ENCODE measurements around the gene MAPK1.
"Not testable (repeated sequence)": the region's sequence is repeated elsewhere in the genome, so short reads cannot be mapped to it uniquely, and the experiment has no call there.

Gene MAPK1

DNA sequence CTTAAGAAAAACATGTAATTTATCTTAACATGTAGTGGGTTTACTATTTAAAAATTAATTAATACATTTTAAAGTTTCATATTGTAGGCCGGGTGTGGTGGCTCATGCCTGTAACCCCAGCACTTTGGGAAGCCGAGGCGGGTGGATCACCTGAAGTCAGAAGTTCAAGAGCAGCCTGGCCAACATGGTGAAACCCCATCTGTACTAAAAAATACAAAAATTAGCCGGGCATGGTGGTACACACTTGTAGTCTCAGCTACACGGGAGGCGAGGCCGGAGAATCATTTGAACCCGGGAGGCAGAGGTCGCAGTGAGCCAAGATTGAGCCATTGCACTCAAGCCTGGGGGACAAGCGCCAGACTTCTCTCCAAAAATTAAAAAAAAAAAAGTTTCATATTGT, 73.7 kb downstream of the MAPK1 start:
- in situ Hi-C loops (cut with MboI; ENCODE audit: low sequenced_read_pairs) = not testable (repeated sequence)

DNA sequence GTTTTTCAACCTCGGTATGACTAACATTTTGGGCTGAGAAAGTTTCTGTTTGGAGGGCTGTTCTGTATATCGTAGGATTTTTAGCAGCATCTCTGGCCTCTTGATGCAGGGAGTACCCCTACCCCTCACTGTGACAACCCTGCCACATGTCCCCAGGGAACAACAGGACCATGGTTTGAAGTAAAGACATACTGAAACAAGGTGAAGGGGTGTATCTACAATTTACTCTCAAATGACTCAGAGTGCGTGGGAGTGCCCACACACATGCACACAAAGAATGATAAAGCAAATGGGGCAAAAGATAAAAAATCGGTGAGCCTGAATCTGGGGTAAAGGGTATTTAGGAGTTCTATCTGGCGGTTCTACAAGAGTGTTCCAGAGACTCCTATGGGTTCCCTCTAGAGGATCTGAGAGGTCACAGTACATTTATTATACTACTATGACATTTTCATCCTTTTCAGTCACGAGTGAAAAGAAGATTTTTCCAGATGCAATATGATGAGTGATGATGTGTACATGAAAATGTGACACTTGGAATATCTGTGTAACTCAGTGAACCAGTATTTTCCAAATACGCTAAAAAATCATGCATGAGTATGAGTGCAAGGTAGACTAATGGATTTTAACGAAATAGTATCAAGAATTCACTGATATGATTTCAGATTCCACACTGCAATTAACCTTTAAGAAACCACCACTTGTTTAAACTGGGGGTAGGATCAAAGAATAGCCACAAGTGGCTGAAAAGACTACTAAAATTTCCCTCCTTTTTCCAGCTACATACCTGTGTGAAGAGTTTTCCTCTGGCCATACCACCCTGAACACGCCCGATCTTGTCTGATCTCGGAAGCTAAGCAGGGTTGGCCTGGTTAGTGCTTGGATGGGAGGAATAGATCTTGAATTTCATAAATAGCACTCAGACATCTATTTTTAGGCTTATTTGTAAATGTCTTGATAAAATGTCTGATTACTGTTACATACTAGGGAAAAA, 75.5 kb downstream of the MAPK1 start:
- in situ Hi-C loops (cut with MboI; ENCODE audit: low sequenced_read_pairs) = no loop called here

DNA sequence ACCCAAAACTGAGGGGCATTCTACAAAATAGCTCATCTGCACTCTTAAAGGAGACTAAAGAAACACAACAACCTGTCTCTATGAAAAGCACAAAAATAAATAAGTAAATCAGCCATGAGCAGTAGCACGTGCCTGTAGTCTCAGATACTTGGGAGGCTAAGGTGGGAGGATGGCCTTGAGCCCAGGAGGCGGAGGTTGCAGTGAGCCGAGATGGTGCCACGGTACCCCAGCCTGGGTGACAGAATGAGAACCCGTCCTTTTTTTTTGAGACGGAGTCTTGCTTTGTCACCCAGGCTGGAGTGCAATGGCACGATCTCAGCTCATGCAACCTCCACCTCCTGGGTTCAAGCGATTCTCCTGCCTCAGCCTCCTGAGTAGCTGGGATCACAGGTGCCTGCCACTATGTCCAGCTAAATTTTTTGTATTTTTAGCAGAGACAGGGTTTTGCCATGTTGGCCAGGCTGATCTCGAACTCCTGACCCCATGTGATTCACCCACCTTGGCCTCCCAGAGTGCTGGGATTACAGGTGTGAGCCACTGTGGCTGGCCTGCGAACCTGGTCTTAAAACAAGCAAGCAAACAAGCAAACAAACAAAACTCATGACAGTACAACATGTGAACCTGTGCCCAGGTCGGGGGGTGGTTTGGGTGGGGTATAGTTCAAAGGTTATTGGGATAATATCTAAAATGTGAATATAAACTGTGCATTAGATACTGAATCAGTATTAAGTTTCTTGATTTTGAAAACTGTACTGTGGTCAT, 76.4 kb downstream of the MAPK1 start:
- in situ Hi-C loops (cut with MboI; ENCODE audit: low sequenced_read_pairs) = not testable (repeated sequence)

DNA sequence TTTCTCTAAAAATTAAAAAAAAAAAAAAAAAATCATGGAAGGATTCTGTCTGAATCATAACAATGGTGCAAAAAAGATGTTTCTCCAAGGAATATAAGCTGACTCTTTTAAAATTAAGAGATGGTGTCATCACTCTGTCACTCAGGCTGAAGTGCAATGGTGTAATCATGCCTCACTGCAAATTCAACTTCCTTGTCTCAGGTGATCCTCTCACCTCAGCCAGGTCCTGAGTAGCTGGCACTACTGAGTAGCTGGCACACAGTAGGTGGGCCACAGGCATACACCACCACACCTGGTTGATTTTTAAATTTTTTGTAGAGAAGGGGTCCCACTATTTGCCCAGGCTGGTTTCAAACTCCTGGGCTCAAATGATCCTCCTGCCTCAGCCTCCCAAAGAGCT, 77.1 kb downstream of the MAPK1 start:
- in situ Hi-C loops (cut with MboI; ENCODE audit: low sequenced_read_pairs) = no loop called here

DNA sequence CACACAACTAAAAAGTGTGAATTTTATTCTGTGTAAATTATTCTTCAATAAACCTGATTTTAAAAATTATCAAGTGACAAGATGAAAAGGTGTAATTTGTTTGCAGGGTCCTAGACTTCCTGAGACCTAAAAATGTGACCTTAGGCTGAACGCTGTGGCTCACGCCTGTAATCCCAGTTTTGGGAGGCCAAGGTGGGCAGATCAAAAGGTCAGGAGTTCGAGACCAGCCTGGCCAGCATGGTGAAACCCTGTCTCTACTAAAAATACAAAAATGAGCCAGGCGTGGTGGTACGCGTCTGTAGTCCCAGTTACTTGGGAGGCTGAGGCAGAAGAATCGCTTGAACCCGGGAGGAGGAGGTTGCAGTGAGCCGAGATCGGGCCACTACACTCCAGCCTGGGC, 79.9 kb downstream of the MAPK1 start:
- in situ Hi-C loops (cut with MboI; ENCODE audit: low sequenced_read_pairs) = not testable (repeated sequence)

DNA sequence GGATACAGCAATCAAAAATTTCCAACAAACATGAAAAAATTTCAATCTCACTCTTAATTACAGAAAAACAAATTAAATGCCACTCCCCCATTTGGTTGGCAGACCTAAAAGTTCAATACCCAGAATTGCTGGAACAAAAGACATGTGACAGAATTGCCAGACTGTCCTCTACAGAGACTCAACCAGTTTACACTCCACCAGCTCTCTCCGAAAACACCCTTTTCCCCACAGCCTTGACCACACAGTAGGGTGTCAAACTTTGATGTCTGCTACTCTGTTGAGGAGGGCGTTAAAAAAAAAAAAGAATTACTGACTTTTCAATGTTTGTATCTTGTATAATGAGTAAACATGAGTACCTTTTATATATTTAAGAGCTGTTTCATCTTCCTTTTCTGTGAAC, 87.2 kb downstream of the MAPK1 start:
- in situ Hi-C loops (cut with MboI; ENCODE audit: low sequenced_read_pairs) = no loop called here

DNA sequence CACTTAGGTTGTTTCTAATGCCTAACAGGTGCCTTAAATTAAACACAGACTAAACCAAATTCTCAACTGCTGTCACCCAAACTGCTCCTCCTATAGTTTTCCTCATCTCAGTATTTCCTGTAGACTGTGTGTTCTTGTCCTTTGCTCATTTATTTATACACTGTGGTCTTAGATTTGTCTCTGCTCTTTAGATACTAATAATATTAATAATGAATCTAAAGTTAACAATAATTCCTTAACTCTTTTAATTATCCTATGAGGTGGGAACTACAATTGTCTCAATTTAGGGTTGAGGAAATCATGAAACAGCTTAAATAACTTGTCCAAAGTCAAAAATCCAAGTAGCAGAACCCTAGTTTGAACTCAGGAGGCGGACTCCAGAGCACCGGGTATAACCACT, 88.0 kb downstream of the MAPK1 start:
- in situ Hi-C loops (cut with MboI; ENCODE audit: low sequenced_read_pairs) = no loop called here

DNA sequence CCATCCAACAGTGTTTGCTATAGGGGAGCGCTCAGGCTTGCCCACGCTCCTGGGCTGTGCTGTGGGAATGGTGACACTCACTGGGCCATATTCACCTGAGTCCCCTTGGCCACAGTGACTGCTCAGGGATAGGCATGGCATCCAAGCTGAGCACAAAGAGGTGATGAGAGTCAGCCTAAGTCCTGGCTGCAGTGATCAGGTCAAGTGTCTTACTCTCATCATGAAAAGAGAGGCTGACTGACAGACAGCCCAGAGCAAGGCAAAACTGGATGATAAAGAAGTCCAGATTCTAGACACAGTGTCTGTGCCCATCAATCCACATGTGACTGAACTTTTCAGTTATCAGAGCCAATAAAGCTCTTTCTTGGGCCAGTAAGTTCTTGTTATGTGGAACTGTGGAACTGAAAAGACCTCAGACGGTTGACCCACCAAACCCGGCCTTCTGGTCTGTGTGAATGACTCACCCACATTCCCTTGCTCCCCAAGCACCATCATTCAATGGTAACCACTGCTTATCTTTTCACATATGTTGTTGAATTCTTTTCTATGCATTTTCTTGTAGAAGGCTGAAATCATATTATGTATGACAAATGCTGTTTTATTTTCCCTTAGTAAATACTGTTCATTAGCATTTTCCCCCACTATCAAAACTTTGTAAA, 88.6 kb downstream of the MAPK1 start:
- in situ Hi-C loops (cut with MboI; ENCODE audit: low sequenced_read_pairs) = no loop called here

DNA sequence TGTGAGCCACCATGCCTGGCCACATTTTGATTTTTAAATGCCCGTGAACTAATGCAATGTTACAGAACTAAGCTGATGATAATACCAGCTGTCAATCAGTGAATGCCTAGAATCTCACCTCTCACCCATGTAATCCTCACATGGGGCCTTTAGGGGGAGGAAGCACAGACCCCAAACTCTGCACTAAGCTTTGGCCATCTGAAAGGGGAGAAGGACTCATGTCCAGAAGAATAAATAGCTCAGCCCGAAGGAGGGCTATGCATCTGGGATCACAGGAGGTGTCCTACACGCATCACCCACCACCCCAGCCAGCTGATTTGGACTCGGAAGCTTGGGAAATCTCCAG, 95.8 kb downstream of the MAPK1 start:
- in situ Hi-C loops (cut with MboI; ENCODE audit: low sequenced_read_pairs) = no loop called here

DNA sequence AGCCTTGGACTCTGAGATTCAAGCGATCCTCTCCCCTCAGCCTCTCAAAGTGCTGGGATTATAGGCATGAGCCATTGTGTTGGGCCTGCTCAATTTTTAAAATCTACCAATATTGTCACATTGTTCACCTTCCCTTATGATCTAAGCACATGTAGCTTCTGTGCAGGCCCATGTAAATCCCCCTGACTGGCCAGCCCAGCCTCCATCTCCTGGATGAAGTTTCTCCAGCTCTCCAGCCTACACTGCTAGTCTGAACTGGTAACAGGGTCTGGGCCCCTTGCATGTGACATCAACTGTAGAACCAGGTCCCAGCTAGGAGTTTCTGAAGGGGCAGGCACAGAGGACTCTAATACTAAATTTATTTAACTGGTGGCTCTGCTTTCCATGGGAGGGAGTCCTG, 99.0 kb downstream of the MAPK1 start:
- in situ Hi-C loops (cut with MboI; ENCODE audit: low sequenced_read_pairs) = no loop called here

DNA sequence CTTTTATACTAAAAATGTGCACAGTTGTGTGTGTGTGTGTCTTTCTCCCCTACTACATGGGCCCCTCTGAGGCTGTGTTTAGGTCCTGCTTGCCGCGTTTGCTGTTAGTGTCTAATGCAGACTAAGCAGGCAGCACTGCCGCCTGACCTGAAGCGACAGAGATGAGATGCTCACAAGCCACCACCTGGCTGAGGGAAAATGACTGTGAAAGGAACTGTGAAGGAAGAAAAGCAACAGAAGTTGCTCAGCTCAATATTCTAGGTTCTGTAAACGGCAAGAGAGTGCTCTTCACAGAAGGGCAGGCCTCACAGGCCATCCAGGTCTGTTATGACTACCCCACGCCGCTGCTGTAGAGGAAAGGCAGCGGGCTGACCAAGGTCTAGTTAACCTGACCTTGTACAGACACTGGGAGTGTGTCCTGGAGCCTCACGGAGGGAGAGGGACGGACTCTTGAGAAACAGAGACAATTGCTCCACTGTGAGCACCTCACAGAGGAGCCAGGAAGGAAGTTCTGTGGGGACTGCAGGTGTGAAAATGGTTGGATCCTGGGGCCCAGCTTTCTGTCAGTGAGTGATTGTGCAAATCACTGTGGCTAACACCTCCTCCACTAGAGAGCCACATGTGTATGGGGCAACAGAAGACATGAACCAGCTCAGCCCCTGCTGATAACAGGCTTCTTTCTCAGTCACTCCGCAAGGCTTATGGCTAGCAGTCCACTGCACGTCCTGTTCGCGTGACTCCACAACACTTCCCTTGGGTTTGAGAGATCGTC, 100.6 kb downstream of the MAPK1 start:
- in situ Hi-C loops (cut with MboI; ENCODE audit: low sequenced_read_pairs) = no loop called here

DNA sequence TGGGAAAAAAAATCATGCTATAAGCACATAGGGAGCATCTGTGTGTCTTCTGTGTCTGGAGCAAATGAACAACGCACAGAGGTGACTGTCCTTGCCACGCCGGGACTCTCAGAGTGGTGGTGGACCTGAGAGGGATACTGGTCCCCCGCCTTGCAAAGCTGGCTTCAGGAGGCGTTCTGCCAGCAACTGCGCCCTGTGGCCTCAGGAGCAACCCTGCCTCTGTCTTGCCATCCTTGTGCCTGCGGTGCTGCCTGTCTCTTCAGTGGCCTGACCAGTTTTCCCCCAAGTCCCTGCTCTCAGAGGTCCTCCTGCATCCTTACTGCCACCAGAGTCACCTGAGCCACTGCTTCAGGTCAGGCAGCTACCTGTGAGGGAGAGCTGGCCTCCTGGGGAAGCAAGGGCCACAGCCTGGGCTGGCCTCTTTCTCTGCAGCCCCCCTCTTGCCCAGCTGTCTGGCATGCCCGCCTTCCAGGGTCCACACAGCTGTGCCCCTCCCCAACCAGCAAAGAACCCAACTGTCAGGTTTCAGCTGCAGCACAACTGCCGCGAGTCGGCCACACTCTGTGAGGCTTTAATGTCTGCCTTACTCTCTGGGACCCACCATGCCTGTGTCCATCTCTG, 101.4 kb downstream of the MAPK1 start:
- in situ Hi-C loops (cut with MboI; ENCODE audit: low sequenced_read_pairs) = no loop called here

DNA sequence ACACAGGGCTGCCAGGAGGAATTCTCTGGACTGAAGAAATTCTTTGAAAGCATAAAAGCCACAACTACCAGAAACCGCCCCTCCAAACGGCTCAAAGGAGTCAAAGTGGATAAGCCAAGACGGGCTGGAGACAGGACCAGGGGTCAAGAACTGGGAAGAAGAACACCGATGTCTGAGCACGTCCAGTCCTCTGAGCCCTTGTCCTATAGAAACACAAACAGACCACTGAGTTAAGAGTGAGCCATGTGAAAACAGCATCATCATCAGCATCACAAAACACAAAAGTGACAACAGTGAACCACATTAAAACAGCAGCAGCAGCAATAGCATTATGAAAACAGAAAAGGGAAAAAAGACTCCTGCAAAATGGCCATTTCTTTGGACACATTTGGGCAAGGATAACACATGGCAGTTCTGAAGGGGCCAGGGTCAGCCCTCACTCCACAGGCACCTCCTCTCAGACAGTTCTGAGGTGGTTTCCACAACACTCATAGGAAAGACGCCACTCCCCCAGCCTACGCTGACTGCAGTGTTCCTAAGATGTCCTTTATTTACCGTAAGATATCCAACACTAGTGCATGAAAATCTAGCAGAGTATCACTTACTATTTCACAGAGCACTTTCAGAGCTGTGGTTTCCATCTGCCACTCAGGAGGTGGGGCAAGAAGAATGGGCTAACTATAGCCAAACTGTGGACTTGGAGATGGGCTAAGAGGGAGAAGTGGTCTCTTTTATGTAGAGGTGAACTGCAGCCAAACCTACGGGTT, 103.2 kb downstream of the MAPK1 start:
- in situ Hi-C loops (cut with MboI; ENCODE audit: low sequenced_read_pairs) = no loop called here

DNA sequence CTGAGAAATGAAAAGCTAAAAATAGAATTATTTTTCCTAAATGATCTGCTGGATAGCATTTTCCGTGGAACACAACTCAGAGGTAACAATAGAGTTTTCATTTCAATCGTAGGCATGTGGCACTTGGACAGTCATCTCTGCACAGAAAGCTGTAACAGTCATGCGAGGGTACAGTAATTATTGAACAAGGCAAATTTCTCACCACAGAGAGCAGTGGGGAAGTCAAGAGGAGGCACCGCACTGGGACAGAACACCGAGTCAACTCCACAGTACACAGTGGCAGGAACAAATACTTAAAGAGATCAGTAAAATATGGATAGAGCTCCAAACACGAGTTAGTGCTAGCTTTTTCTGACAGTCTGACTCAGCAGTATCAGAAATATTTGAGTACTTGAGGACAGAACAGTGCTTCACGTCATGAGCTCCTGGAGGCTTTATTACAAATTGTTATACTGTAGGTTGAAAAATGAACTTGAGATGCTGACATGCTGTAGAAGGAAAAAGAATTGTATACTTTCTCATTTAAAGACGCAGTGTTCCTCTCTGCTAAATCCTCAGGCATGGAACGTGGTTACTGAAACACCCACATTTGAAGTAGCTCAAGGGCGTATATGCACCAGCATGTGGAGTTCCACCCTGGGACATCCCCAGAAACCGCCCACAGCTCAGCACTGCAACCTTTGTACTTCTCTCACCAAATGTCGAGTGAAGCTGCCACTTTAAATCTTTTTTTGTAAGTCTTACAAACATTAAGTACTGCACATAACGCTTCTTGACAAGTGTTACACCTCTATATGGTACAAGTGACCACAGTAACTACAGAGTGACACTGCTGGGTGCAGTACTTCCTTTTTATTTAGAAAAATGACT, 104.5 kb downstream of the MAPK1 start:
- in situ Hi-C loops (cut with MboI; ENCODE audit: low sequenced_read_pairs) = no loop called here

DNA sequence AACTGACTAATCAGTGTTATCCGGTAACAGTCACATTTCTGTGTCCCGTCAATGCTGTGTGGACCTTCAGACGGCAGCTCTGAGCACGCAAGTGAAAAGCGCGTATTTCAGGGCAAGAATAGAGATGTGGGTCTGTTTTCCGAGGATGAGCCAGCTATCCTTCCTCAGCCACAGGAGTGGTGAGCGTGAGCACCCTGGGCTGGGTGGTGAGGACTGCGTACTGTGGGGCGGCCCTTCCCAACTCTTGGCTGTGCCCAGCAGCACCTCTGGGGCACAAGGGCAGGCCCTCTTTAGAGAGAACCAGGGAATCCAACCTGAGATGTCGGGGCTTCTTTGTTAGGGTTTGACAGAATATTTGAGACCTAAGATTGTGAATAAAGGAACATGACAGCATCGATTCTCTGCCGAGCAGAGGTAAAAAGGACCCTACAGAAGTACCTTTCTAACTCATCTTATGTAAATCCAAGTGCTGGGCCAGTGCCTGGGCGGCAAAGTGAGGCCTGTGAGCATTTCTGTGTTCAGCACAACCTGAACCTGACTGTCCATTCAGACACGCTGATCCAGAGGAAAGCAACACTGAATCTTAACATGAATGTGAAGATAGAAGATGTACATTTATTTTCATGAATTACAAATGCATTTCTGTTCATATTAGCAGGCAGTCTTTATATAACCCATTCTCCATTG, 105.3 kb downstream of the MAPK1 start:
- in situ Hi-C loops (cut with MboI; ENCODE audit: low sequenced_read_pairs) = no loop called here

DNA sequence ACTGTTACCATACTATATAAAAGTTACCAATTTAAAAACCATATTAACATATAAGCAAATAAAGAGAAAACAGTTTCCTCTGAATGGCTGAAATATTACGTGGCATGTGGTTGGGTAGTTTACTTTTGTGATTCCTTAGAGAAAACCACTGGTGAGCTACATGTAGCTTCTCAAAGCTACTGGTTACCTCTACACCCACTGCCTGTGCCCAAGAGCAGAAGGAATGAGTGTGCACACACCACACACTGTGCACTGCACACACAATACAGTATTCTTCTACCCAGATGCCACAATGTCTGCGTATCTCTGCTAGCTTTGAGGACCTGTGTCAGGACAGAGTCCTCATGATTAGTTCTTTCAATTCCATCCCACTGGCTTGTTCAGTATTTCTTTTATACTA, 106.4 kb downstream of the MAPK1 start:
- in situ Hi-C loops (cut with MboI; ENCODE audit: low sequenced_read_pairs) = no loop called here

DNA sequence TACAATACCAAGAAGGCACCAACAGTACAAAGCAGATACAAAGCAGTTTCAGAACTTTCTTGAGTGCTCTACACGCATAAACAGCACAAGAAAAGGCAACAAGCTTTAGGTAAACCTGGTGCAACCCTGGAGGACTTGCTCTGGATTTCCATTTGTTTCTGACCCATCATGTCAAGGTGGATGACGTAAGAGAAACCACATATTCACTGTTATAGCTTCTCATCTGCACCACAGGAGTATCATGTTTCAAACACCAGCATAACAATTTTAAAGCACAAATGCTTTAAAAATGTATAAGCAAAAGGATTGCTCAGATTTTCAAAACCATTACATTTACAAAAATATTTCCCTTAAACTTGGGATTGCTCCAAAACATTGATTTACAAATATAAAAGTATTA, 106.8 kb downstream of the MAPK1 start:
- in situ Hi-C loops (cut with MboI; ENCODE audit: low sequenced_read_pairs) = no loop called here

Measured in hTERT RPE-1 (cell line).